ENCODE results near the gene CAP1.

Gene CAP1

GRCh38 chr1:40014253-40014706 lies 26.2 kb upstream of the CAP1 start:
- Histone ChIP-seq H3K27ac (ENCODE audit: low read depth, low read length) (peak overlapping the region; percentile 93), H3K79me2 (ENCODE audit: control insufficient read depth, insufficient read depth, low read length, unreplicated experiment) (no peaks in the 10 kb centered on the region)

GRCh38 chr1:40014812-40015594 lies 25.5 kb upstream of the CAP1 start:
- no peaks in the 10 kb centered on the region for H3K27me3 ChIP-seq (ENCODE audit: insufficient read depth, low read length)
- H3K79me2 ChIP-seq (ENCODE audit: control insufficient read depth, insufficient read depth, low read length, unreplicated experiment): no peaks in the 10 kb centered on the region
- H3K36me3 ChIP-seq (ENCODE audit: insufficient read depth, low read length): no peaks in the 10 kb centered on the region
- peaks cover 19% of the 10 kb centered on the region for H3K4me1 ChIP-seq (ENCODE audit: control insufficient read depth, insufficient read depth, low read length, unreplicated experiment)
- H2AFZ ChIP-seq (ENCODE audit: low read length, unreplicated experiment): peak overlapping the region; percentile 95
- H3K27ac ChIP-seq (ENCODE audit: low read depth, low read length): peak overlapping the region; percentile 93
- H3K4me3 ChIP-seq (ENCODE audit: low read depth, low read length): no peak overlapping the region

More at GRCh38 chr1:40014253-40014706, 26.2 kb upstream of the CAP1 start:
- Histone ChIP-seq H3K27me3 (ENCODE audit: insufficient read depth, low read length) (no peaks in the 10 kb centered on the region), H3K36me3 (ENCODE audit: insufficient read depth, low read length) (no peaks in the 10 kb centered on the region), H3K4me1 (ENCODE audit: control insufficient read depth, insufficient read depth, low read length, unreplicated experiment) (peaks cover 19% of the 10 kb centered on the region), H2AFZ (ENCODE audit: low read length, unreplicated experiment) (no peak overlapping the region), H3K4me3 (ENCODE audit: low read depth, low read length) (no peak overlapping the region)

- H3K27me3 ChIP-seq (ENCODE audit: insufficient read depth, low read length): no peaks in the 10 kb centered on the region
- H3K4me1 ChIP-seq (ENCODE audit: control insufficient read depth, insufficient read depth, low read length, unreplicated experiment): peaks cover 19% of the 10 kb centered on the region
- H3K36me3 ChIP-seq (ENCODE audit: insufficient read depth, low read length): no peaks in the 10 kb centered on the region
- H3K4me3 ChIP-seq (ENCODE audit: low read depth, low read length): no peak overlapping the region
- no peak overlapping the region for H2AFZ ChIP-seq (ENCODE audit: low read length, unreplicated experiment)
- H3K27ac ChIP-seq (ENCODE audit: low read depth, low read length): no peak overlapping the region
- no peaks in the 10 kb centered on the region for H3K79me2 ChIP-seq (ENCODE audit: control insufficient read depth, insufficient read depth, low read length, unreplicated experiment)
Measured at GRCh38 chr1:40017951-40018575, 22.5 kb upstream of the CAP1 start.

- Histone ChIP-seq H3K4me1 (ENCODE audit: control insufficient read depth, insufficient read depth, low read length, unreplicated experiment) (peaks cover 2% of the 10 kb centered on the region), H3K36me3 (ENCODE audit: insufficient read depth, low read length) (no peaks in the 10 kb centered on the region), H3K27ac (ENCODE audit: low read depth, low read length) (no peak overlapping the region), H3K79me2 (ENCODE audit: control insufficient read depth, insufficient read depth, low read length, unreplicated experiment) (no peaks in the 10 kb centered on the region), H2AFZ (ENCODE audit: low read length, unreplicated experiment) (no peak overlapping the region), H3K27me3 (ENCODE audit: insufficient read depth, low read length) (no peaks in the 10 kb centered on the region), H3K4me3 (ENCODE audit: low read depth, low read length) (no peak overlapping the region)
Measured at GRCh38 chr1:40020447-40021085, 20.0 kb upstream of the CAP1 start.

GRCh38 chr1:40023379-40023944 lies 17.1 kb upstream of the CAP1 start:
- H2AFZ ChIP-seq (ENCODE audit: low read length, unreplicated experiment): no peak overlapping the region
- no peak overlapping the region for H3K27ac ChIP-seq (ENCODE audit: low read depth, low read length)
- H3K79me2 ChIP-seq (ENCODE audit: control insufficient read depth, insufficient read depth, low read length, unreplicated experiment): no peaks in the 10 kb centered on the region

GRCh38 chr1:40024671-40025070 lies 15.9 kb upstream of the CAP1 start:
- Histone ChIP-seq H3K27ac (ENCODE audit: low read depth, low read length) (no peak overlapping the region), H3K4me3 (ENCODE audit: low read depth, low read length) (no peak overlapping the region), H2AFZ (ENCODE audit: low read length, unreplicated experiment) (no peak overlapping the region), H3K36me3 (ENCODE audit: insufficient read depth, low read length) (no peaks in the 10 kb centered on the region), H3K27me3 (ENCODE audit: insufficient read depth, low read length) (no peaks in the 10 kb centered on the region), H3K79me2 (ENCODE audit: control insufficient read depth, insufficient read depth, low read length, unreplicated experiment) (no peaks in the 10 kb centered on the region), H3K4me1 (ENCODE audit: control insufficient read depth, insufficient read depth, low read length, unreplicated experiment) (no peaks in the 10 kb centered on the region)

More at GRCh38 chr1:40023379-40023944, 17.1 kb upstream of the CAP1 start:
- Histone ChIP-seq H3K4me3 (ENCODE audit: low read depth, low read length) (no peak overlapping the region), H3K4me1 (ENCODE audit: control insufficient read depth, insufficient read depth, low read length, unreplicated experiment) (no peaks in the 10 kb centered on the region), H3K36me3 (ENCODE audit: insufficient read depth, low read length) (no peaks in the 10 kb centered on the region), H3K27me3 (ENCODE audit: insufficient read depth, low read length) (no peaks in the 10 kb centered on the region)

GRCh38 chr1:40027647-40028046 lies 12.9 kb upstream of the CAP1 start:
- Histone ChIP-seq H3K27me3 (ENCODE audit: insufficient read depth, low read length) (no peaks in the 10 kb centered on the region), H3K27ac (ENCODE audit: low read depth, low read length) (no peak overlapping the region), H3K79me2 (ENCODE audit: control insufficient read depth, insufficient read depth, low read length, unreplicated experiment) (no peaks in the 10 kb centered on the region), H3K36me3 (ENCODE audit: insufficient read depth, low read length) (no peaks in the 10 kb centered on the region), H2AFZ (ENCODE audit: low read length, unreplicated experiment) (no peak overlapping the region), H3K4me3 (ENCODE audit: low read depth, low read length) (no peak overlapping the region), H3K4me1 (ENCODE audit: control insufficient read depth, insufficient read depth, low read length, unreplicated experiment) (peaks cover 3% of the 10 kb centered on the region)

GRCh38 chr1:40029608-40030007 lies 10.9 kb upstream of the CAP1 start:
- Histone ChIP-seq H3K4me1 (ENCODE audit: control insufficient read depth, insufficient read depth, low read length, unreplicated experiment) (peaks cover 3% of the 10 kb centered on the region), H2AFZ (ENCODE audit: low read length, unreplicated experiment) (no peak overlapping the region), H3K27ac (ENCODE audit: low read depth, low read length) (no peak overlapping the region), H3K79me2 (ENCODE audit: control insufficient read depth, insufficient read depth, low read length, unreplicated experiment) (no peaks in the 10 kb centered on the region), H3K27me3 (ENCODE audit: insufficient read depth, low read length) (no peaks in the 10 kb centered on the region), H3K36me3 (ENCODE audit: insufficient read depth, low read length) (no peaks in the 10 kb centered on the region), H3K4me3 (ENCODE audit: low read depth, low read length) (no peak overlapping the region)

- no peak overlapping the region for H3K27ac ChIP-seq (ENCODE audit: low read depth, low read length)
Measured at GRCh38 chr1:40030528-40031135, 9.9 kb upstream of the CAP1 start.

GRCh38 chr1:40032240-40032891 lies 8.2 kb upstream of the CAP1 start:
- Histone ChIP-seq H3K79me2 (ENCODE audit: control insufficient read depth, insufficient read depth, low read length, unreplicated experiment) (no peaks in the 10 kb centered on the region), H3K27me3 (ENCODE audit: insufficient read depth, low read length) (no peaks in the 10 kb centered on the region), H3K4me1 (ENCODE audit: control insufficient read depth, insufficient read depth, low read length, unreplicated experiment) (peaks cover 16% of the 10 kb centered on the region), H2AFZ (ENCODE audit: low read length, unreplicated experiment) (peak overlapping the region; percentile 61), H3K4me3 (ENCODE audit: low read depth, low read length) (no peak overlapping the region), H3K36me3 (ENCODE audit: insufficient read depth, low read length) (no peaks in the 10 kb centered on the region), H3K27ac (ENCODE audit: low read depth, low read length) (no peak overlapping the region)

More at GRCh38 chr1:40030528-40031135, 9.9 kb upstream of the CAP1 start:
- H2AFZ ChIP-seq (ENCODE audit: low read length, unreplicated experiment): no peak overlapping the region
- no peak overlapping the region for H3K4me3 ChIP-seq (ENCODE audit: low read depth, low read length)
- no peaks in the 10 kb centered on the region for H3K36me3 ChIP-seq (ENCODE audit: insufficient read depth, low read length)
- H3K27me3 ChIP-seq (ENCODE audit: insufficient read depth, low read length): no peaks in the 10 kb centered on the region
- no peaks in the 10 kb centered on the region for H3K79me2 ChIP-seq (ENCODE audit: control insufficient read depth, insufficient read depth, low read length, unreplicated experiment)
- H3K4me1 ChIP-seq (ENCODE audit: control insufficient read depth, insufficient read depth, low read length, unreplicated experiment): peaks cover 3% of the 10 kb centered on the region

All from ACC112 (cell line).